Gastroesophageal sphincter (tissue), 4 donors: ENCODE results near the gene RRAS. TPM values are rescaled to one million over a fixed set of nuclear protein-coding genes. Genes with fewer than 3 reads are reported as not detected.
A peak's percentile ranks its signal among the peaks of the same experiment; 100 is the strongest.

Experiments used
- ATAC-seq: fragments of 150-250 bp; one replicate; pipeline ENCODE4 v1.9.1; 2016; ENCODE audit warnings: mild to moderate bottlenecking, moderate library complexity
- H3K27ac ChIP-seq, 4 donors: fragments of 200-600 bp; sonication (generic) in 3 of 4; 1 replicate in 3 of 4; 2 replicates in 1 of 4; pipeline ENCODE4 v1.5.1; 2016 to 2019
- H3K27me3 ChIP-seq: fragments of 200-600 bp; sonication (generic); one replicate; pipeline ENCODE4 v1.5.1; 2019
- H3K36me3 ChIP-seq, 2 donors: fragments of 200-600 bp; sonication (generic); one replicate each; pipeline ENCODE4 v1.5.1; 2019; ENCODE audit warnings: control low read depth in 1 of 2
- H3K4me1 ChIP-seq, 3 donors: fragments of 200-600 bp; sonication (generic); 1 replicate in 2 of 3; 2 replicates in 1 of 3; pipeline ENCODE4 v1.5.1; 2016 to 2019; ENCODE audit warnings: control low read depth in 2 of 3
- H3K4me3 ChIP-seq, 2 donors: fragments of 200-600 bp; sonication (generic); one replicate each; pipeline ENCODE4 v1.5.1; 2019; ENCODE audit warnings: mild to moderate bottlenecking in 1 of 2, moderate library complexity in 1 of 2
- H3K9me3 ChIP-seq, 3 donors: fragments of 200-600 bp; sonication (generic); one replicate each; pipeline ENCODE4 v1.5.1; 2017 to 2019; ENCODE audit warnings: control low read depth in 2 of 3
- CTCF ChIP-seq, 4 experiments: fragments of 200-600 bp in 2 of 4; fragments of 450-650 bp in 2 of 4; sonication (generic) in 1 of 4; IDR thresholded peaks; one replicate each; pipeline ENCODE4 v1.5.1; 2017 to 2019; ENCODE audit warnings: antibody characterized with exemption in 4 of 4, mild to moderate bottlenecking in 2 of 4, moderate library complexity in 2 of 4
- EP300 ChIP-seq: sonication (generic); formaldehyde crosslinking; IDR thresholded peaks from one replicate; pipeline ENCODE4 v1.6.1; 2017; ENCODE audit warnings: antibody characterized with exemption, mild to moderate bottlenecking
- POLR2A ChIP-seq, 2 donors: fragments of 450-650 bp; IDR thresholded peaks; one replicate each; pipeline ENCODE4 v1.6.1; 2017; ENCODE audit warnings: antibody characterized with exemption in 2 of 2, mild to moderate bottlenecking in 2 of 2, moderate library complexity in 1 of 2
- POLR2AphosphoS5 ChIP-seq: sonication (generic); formaldehyde crosslinking; IDR thresholded peaks from one replicate; pipeline ENCODE4 v1.6.1; 2017; ENCODE audit warnings: antibody characterized with exemption
- WGBS, 2 donors: methylation state at CpG; one replicate each; pipeline ENCODE4 v1.1.5; 2018; ENCODE audit warnings: low coverage in 1 of 2; 5-methylcytosine and 5-hydroxymethylcytosine counted together
- total RNA-seq, 4 donors: library from RNA; depleted of rRNA; stranded (reverse); fragments of >200 nt; gene quantifications; one replicate each; pipeline ENCODE4 v1.1.0, GENCODE V29; 2016

Gene RRAS
- total RNA-seq, 4 donors from 2014 or later: 100 to 162 (median 136) TPM

GRCh38 chr19:49642492-49643035 is 2.6 kb upstream of the RRAS start:
- Histone ChIP-seq H3K4me1 (peaks cover 0 to 74% (median 31%) of the 10 kb centered on the region in 3 donors), H3K4me3 (peak overlapping the region; percentile 70 to 76), H3K27me3 (no peaks in the 10 kb centered on the region), H3K36me3 (peaks cover 0 to 29% of the 10 kb centered on the region in 2 donors), H3K27ac (peak overlapping the region; percentile 78 to 100 (median 100)), H3K9me3 (no peaks in the 10 kb centered on the region)
- ATAC-seq: no peak
- no peak for TF ChIP-seq CTCF (IDR thresholded peaks at IDR 0.05)
- no peak for TF ChIP-seq POLR2AphosphoS5
- no peak for TF ChIP-seq EP300
- no peak for TF ChIP-seq POLR2A (IDR thresholded peaks at IDR 0.05)
- 10 to 28% methylated on average over 2 to 3 of the region's 5 CpGs for whole genome bisulfite sequencing, 2 donors

GRCh38 chr19:49641688-49642491 is 1.9 kb upstream of the RRAS start, which contains the start of gene SCAF1:
Gene SCAF1 (plus strand): TSS chr19:49642209. CDS start chr19:49645027, 2,818 bp downstream.
- Histone ChIP-seq H3K36me3 (peaks cover 0 to 22% of the 10 kb centered on the region in 2 donors), H3K9me3 (no peaks in the 10 kb centered on the region), H3K27ac (peak within 1 kb of the TSS; percentile 99 to 100 (median 100)), H3K4me1 (peaks cover 0 to 81% (median 34%) of the 10 kb centered on the region in 3 donors), H3K4me3 (peak within 1 kb of the TSS; percentile 70 to 76), H3K27me3 (no peaks in the 10 kb centered on the region)
- TF ChIP-seq EP300: no peak
- TF ChIP-seq POLR2A (IDR thresholded peaks at IDR 0.05): peak; percentile 84 to 94
- TF ChIP-seq CTCF (IDR thresholded peaks at IDR 0.05): no peak
- TF ChIP-seq POLR2AphosphoS5: peak; percentile 98
- 1 to 13% methylated on average over 3 to 29 of the region's 87 CpGs for WGBS, 2 donors
- ATAC-seq: peak; percentile 69

GRCh38 chr19:49639401-49640112 is 386 bp downstream of the RRAS start:
- H3K9me3 ChIP-seq: no peaks in the 10 kb centered on the region
- peaks cover 0 to 77% (median 25%) of the 10 kb centered on the region in 3 donors for H3K4me1 ChIP-seq
- TF ChIP-seq POLR2AphosphoS5 (no peak), POLR2A (IDR thresholded peaks at IDR 0.05) (peak; percentile 74 to 85)
- ATAC-seq: no peak
- no peaks in the 10 kb centered on the region for H3K27me3 ChIP-seq
- H3K4me3 ChIP-seq: peak overlapping the region; percentile 76 to 91
- peak overlapping the region; percentile 95 to 100 (median 100) for H3K27ac ChIP-seq
- WGBS, 2 donors: 2 to 3% methylated on average over 6 to 11 of the region's 31 CpGs
- H3K36me3 ChIP-seq: peaks cover 0 to 23% of the 10 kb centered on the region in 2 donors

- Histone ChIP-seq H3K36me3 (peaks cover 0 to 23% of the 10 kb centered on the region in 2 donors), H3K27me3 (no peaks in the 10 kb centered on the region), H3K27ac (peak overlapping the region; percentile 95 to 100 (median 100)), H3K4me3 (peak overlapping the region; percentile 76 to 91), H3K4me1 (peaks cover 0 to 62% (median 14%) of the 10 kb centered on the region in 3 donors), H3K9me3 (no peaks in the 10 kb centered on the region)
- peak; percentile 17 for ATAC-seq
- WGBS, 2 donors: 5 to 8% methylated on average over 8 to 11 of the region's 19 CpGs
- TF ChIP-seq POLR2A (IDR thresholded peaks at IDR 0.05) (no peak), POLR2AphosphoS5 (peak; percentile 51)
Measured at GRCh38 chr19:49637821-49638738, 1.9 kb downstream of the RRAS start.

GRCh38 chr19:49636233-49636932 is 3.6 kb downstream of the RRAS start:
- WGBS, 2 donors: 72 to 85% methylated on average over 4 to 23 of the region's 30 CpGs
- H3K27me3 ChIP-seq: no peaks in the 10 kb centered on the region
- ATAC-seq: no peak
- no peak for TF ChIP-seq CTCF (IDR thresholded peaks at IDR 0.05)
- TF ChIP-seq POLR2AphosphoS5: no peak
- no peak for TF ChIP-seq EP300
- TF ChIP-seq POLR2A (IDR thresholded peaks at IDR 0.05): no peak
- H3K4me1 ChIP-seq: peaks cover 0 to 61% (median 11%) of the 10 kb centered on the region in 3 donors
- H3K36me3 ChIP-seq: peaks cover 0 to 23% of the 10 kb centered on the region in 2 donors
- no peaks in the 10 kb centered on the region for H3K9me3 ChIP-seq
- H3K27ac ChIP-seq: peak overlapping the region in 3 of 4 donors; percentile 44 to 56 (median 48)
- H3K4me3 ChIP-seq: no peak overlapping the region
